A549 (cell line): ENCODE results near the gene SLC6A2.

Experiments used
- BHLHE40 ChIP-seq: IDR thresholded peaks from 2 replicates; pipeline ENCODE4 v1.6.1; 2012; ENCODE audit warnings: low read depth, low read length, inconsistent platforms
- CTCF ChIP-seq: fragments of >200 bp; sonication (Bioruptor Twin); formaldehyde crosslinking; IDR thresholded peaks from 3 replicates; pipeline ENCODE4 v1.5.1; 2016
- E2F6 ChIP-seq: IDR thresholded peaks from 2 replicates; pipeline ENCODE4 v1.6.1; 2012; ENCODE audit warnings: low read depth, borderline replicate concordance
- EP300 ChIP-seq, 2 experiments: fragments of >200 bp; sonication (Bioruptor Twin); formaldehyde crosslinking; IDR thresholded peaks; 2 replicates in 1 of 2; 3 replicates in 1 of 2; pipeline ENCODE4 v1.6.1; 2016 to 2017
- HDAC2 ChIP-seq: fragments of 200-600 bp; sonication (generic); IDR thresholded peaks from 2 replicates; pipeline ENCODE4 v1.6.1; 2016
- JUN ChIP-seq, 2 experiments: fragments of >200 bp; sonication (Bioruptor Twin); formaldehyde crosslinking; IDR thresholded peaks; 2 replicates in 1 of 2; 3 replicates in 1 of 2; pipeline ENCODE4 v1.6.1; 2016 to 2017
- MAX ChIP-seq: IDR thresholded peaks from 2 replicates; pipeline ENCODE4 v1.6.1; 2012
- POLR2A ChIP-seq: IDR thresholded peaks from 2 replicates; pipeline ENCODE4 v1.6.1; 2012; ENCODE audit warnings: mild to moderate bottlenecking, low read length
- RAD21 ChIP-seq, 2 experiments: fragments of >200 bp in 1 of 2; sonication (Bioruptor Twin) in 1 of 2; formaldehyde crosslinking in 1 of 2; IDR thresholded peaks in 1 of 2; conservative IDR thresholded peaks in 1 of 2; 2 replicates in 1 of 2; 3 replicates in 1 of 2; pipeline ENCODE4 v1.6.1; 2012 to 2018; ENCODE audit warnings: inconsistent platforms in 1 of 2
- RNF2 ChIP-seq: fragments of 200-600 bp; sonication (generic); IDR thresholded peaks from 2 replicates; pipeline ENCODE4 v1.6.1; 2016; ENCODE audit warnings: low read depth, mild to moderate bottlenecking, antibody characterized with exemption, moderate library complexity, borderline replicate concordance

DNA sequence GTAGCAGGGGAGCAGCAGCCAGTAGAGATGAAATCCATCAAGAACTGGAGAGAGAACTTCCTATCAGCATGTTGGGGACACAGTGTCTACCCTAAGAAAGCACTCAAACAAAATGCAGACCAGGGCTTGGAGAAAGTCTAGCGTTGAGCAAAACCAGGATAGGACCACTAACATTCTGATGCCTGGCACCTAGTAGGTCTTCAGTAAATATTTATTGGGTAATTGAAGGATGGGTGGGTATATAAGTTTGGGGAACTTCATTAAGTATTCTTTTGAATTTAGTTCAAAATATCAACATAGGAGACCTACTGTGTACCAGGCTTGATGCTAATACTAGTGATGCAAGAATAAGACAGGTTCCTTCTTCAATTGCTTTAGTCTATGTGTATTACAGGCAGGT, 30.9 kb downstream of the SLC6A2 start:
- TF ChIP-seq CTCF (no peak), BHLHE40 (no peak), E2F6 (no peak), RAD21 (conservative IDR thresholded peaks at IDR 0.05 in 1 of 2, IDR thresholded peaks at IDR 0.05 in 1 of 2) (no peak), RNF2 (no peak), EP300 (IDR thresholded peaks at IDR 0.05) (no peak), POLR2A (no peak), MAX (no peak), JUN (IDR thresholded peaks at IDR 0.05) (no peak), HDAC2 (no peak)
